Measurements from ENCODE around the gene PPM1L.

PPM1L gene

DNA sequence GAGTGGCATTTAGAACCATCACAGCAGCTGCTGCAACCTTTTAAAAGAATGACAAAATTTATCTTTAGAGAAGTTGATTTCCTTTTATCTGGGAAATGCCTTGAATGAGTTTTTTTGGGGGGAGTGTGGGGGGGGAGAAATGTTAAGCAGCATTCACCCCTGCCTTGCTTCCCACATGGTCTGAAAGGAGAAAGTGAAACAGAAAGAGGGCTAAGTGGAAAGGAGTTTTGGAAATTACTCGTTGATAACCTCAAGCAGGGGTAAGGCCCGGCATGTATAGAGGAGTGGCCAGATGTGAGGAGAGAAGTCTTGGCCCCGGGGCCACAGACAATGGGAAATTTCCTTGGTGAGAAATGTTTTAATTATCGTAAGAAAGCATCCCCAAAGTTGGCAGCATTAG lies 325.6 kb downstream of the PPM1L start:
- ChIA-PET POLR2A (ENCODE audit: low non-redundant PET) (no interaction called here), CTCF (no interaction called here)
- no peak for DNase-seq (ENCODE audit: low spot score)
- TF ChIP-seq, protein P1, sequence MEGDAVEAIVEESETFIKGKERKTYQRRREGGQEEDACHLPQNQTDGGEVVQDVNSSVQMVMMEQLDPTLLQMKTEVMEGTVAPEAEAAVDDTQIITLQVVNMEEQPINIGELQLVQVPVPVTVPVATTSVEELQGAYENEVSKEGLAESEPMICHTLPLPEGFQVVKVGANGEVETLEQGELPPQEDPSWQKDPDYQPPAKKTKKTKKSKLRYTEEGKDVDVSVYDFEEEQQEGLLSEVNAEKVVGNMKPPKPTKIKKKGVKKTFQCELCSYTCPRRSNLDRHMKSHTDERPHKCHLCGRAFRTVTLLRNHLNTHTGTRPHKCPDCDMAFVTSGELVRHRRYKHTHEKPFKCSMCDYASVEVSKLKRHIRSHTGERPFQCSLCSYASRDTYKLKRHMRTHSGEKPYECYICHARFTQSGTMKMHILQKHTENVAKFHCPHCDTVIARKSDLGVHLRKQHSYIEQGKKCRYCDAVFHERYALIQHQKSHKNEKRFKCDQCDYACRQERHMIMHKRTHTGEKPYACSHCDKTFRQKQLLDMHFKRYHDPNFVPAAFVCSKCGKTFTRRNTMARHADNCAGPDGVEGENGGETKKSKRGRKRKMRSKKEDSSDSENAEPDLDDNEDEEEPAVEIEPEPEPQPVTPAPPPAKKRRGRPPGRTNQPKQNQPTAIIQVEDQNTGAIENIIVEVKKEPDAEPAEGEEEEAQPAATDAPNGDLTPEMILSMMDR (conservative IDR thresholded peaks at IDR 0.05; ENCODE audit: low read depth), result no peak
- H3K27ac ChIP-seq, result no peak overlapping the region

DNA sequence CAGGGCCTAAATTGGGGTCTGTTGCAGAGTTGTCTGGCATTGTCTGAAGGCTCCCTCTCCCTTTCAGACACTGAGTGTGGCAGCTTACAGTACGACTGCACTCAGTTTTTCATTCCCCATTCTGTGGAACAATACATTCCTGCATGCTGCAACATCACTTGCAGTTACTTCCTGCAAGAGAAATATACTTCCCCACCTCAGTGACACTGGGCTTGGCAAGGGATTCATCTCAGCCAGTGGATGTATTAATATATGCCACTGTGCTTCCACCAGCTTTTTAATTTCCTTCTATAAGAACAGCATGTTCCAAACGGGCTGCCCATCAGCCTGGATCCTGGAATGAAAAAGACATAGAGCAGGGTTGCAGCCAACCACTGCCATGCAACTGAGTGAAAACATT lies 326.0 kb downstream of the PPM1L start:
- ChIA-PET POLR2A (ENCODE audit: low non-redundant PET) (no interaction called here), CTCF (interaction anchor here (0.5 kb wide), 1 partner anchor 162 kb away, joined by 3 read pairs; no protein-coding TSS in a partner anchor)
- no peak for DNase-seq (ENCODE audit: low spot score)
- H3K27ac ChIP-seq, result no peak overlapping the region
- TF ChIP-seq, protein P1 (conservative IDR thresholded peaks at IDR 0.05; ENCODE audit: low read depth), result no peak

DNA sequence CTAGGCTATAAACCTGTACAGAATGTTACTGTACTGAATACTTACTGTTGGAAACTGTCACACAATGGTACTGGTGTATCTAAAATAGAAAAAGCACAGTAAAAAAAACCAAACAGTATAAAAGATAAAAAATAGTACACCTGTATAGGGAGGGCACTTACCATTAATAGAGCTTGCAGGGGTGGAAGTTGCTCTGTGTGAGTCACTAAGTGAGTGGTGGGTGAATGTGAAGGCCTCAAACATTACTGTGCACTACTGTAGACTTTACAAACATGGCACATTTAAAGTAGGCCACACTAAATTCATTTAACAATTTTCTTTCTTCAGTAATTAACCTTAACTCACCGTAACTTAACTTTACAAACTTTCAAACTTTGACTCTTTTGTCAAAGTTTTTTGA lies 327.1 kb downstream of the PPM1L start:
- DNase-seq (ENCODE audit: low spot score), result no peak
- ChIA-PET POLR2A (ENCODE audit: low non-redundant PET) (no interaction called here), CTCF (no interaction called here)
- TF ChIP-seq, protein P1 (conservative IDR thresholded peaks at IDR 0.05; ENCODE audit: low read depth), result no peak
- H3K27ac ChIP-seq, result no peak overlapping the region

DNA sequence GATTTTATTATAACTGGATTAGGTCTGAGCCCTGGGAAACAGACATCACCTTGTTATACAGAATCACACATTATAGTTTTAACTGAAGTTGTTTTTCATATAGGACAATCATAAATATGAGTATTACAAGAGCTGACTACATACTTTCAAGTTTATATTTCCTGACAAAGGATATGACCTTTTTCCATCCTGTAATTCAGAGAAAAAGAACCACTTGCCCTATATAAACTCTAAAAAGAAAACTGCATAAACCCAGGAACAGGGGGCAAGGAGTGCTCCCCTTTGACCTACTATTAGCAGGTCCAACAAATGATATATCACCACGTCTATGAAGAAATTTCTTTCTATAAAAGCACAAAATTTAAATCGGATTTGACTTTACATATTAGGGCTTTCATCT lies 328.2 kb downstream of the PPM1L start:
- DNase-seq (ENCODE audit: low spot score), result no peak
- TF ChIP-seq, protein P1 (conservative IDR thresholded peaks at IDR 0.05; ENCODE audit: low read depth), result no peak
- H3K27ac ChIP-seq, result no peak overlapping the region
- CTCF ChIA-PET, result no interaction called here
- POLR2A ChIA-PET (ENCODE audit: low non-redundant PET), result no interaction called here

DNA sequence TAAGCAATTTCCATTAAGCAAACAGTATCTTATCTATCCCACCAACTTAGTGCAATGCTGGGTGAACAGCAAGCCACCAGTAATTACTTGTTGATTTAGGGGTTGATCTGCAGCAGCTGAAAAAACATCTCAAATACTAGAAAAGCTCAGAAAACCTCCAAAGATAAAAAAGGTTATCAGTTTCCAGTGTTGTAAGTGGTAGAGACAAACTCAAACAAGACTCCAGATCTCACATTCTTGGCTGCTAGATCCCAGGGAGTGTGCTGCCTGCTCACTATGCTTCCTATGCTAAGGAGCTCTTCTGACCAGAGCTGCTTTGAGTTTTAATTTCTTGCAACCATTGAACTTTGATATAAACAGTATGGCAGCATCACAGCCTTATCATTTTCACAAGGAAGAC lies 337.9 kb downstream of the PPM1L start:
- no peak for DNase-seq (ENCODE audit: low spot score)
- ChIA-PET CTCF (interaction anchor here (0.6 kb wide), 1 partner anchor 181 kb away, joined by 3 read pairs; no protein-coding TSS in a partner anchor), POLR2A (ENCODE audit: low non-redundant PET) (no interaction called here)
- TF ChIP-seq, protein P1 (conservative IDR thresholded peaks at IDR 0.05; ENCODE audit: low read depth), result no peak
- H3K27ac ChIP-seq, result no peak overlapping the region

DNA sequence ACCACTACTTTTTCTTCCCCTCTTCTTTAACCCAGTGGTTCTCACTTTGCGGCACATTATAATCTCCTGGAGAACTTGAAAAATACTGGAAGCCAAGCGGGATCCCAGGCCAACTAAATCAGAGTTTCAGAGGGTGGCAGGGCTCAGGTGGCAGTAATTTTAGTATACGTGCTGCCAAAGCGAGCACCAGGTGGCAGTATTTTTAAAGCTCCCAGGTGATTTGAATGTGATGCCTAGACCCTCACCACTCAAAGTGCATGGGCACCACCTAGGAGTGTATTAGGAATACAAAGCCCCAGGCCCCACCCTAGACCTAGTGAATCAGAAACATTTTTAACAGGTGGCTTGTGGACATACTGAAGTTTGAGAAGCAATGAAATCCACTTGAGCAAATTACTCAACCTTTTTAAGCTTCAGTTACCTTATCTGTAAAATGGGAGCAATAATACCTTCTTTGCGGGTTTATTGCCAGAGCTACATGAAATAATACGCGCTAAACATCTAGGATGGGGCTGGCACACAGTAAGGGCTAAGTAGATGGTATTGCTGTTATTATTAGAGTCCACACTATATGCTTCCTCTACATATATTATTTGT lies 340.8 kb downstream of the PPM1L start:
- no peak overlapping the region for H3K27ac ChIP-seq
- POLR2A ChIA-PET (ENCODE audit: low non-redundant PET), result no interaction called here
- TF ChIP-seq, protein P1 (conservative IDR thresholded peaks at IDR 0.05; ENCODE audit: low read depth), result peak; percentile 18; the same call in 1 of the 2 replicates
- CTCF ChIA-PET, result interaction anchor here (0.6 to 1.2 kb wide), 8 partner anchors 10 to 335 kb away, joined by 3 to 9 read pairs (median 3); no protein-coding TSS in a partner anchor
- DNase-seq (ENCODE audit: low spot score), result peak; percentile 7

All from RWPE1 (cell line).